K562 (cell line): ENCODE results near the gene PEF1. TPM values are rescaled to one million over a fixed set of nuclear protein-coding genes. Genes with fewer than 3 reads are reported as not detected.

Experiments
- ATAC-seq: fragments of 200-7000 bp; cut with Tn5 transposase; 3 replicates; pipeline ENCODE4 v1.9.1; 2020; ENCODE audit warnings: moderate library complexity
- BruUV-seq: library from RNA; stranded (reverse); fragments of 400-500 nt; replicated peaks from 2 replicates; lab custom pipeline; 2021; lab: Mats Ljungman, UMichigan
- CTCF ChIA-PET: fragments of 300-600 bp; formaldehyde crosslinking; extraction: SDS; loops from one replicate; lab custom pipeline; 2021; ENCODE audit warnings: low intra/inter-chr PET ratio; lab: Yijun Ruan, JAX
- POLR2A ChIA-PET: fragments of 300-600, 350-650 bp; sonication (Branson Sonifier 250); formaldehyde crosslinking; extraction: SDS; loops from one replicate; lab custom pipeline; 2021; ENCODE audit warnings: antibody characterized with exemption, inconsistent platforms; lab: Yijun Ruan, JAX
- DNase-seq, 4 experiments: peaks; one replicate each; pipeline versions ENCODE4 v3.0.0 to v3.0.0-alpha.2; 2011 to 2018; ENCODE audit warnings: low spot score in 3 of 4, mixed read lengths in 3 of 4; ENCODE audit errors: extremely low read depth in 1 of 4
- FAIRE-seq: peaks from 2 replicates; lab custom pipeline; 2011; peaks lifted over from hg19 to GRCh38; lab: Jason Lieb, UNC
- H2AFZ ChIP-seq: 2 replicates; pipeline ENCODE4 v1.6.0; 2011; ENCODE audit warnings: low read depth, low read length, control low read depth, inconsistent platforms
- H3K27ac ChIP-seq: fragments of 200-600 bp; 3 replicates; pipeline ENCODE4 v1.8.0; 2011; ENCODE audit warnings: low read depth, mild to moderate bottlenecking, control low read depth, inconsistent platforms, low read length, moderate library complexity, mixed read lengths; ENCODE audit errors: extremely low read depth
- H3K27me3 ChIP-seq, 2 experiments: fragments of 300-600 bp in 1 of 2; 2 replicates in 1 of 2; 3 replicates in 1 of 2; pipeline versions ENCODE4 v1.6.0 to v1.8.0; 2011; ENCODE audit warnings: inconsistent platforms in 2 of 2, low read length in 2 of 2, mild to moderate bottlenecking in 1 of 2, mixed read lengths in 1 of 2, moderate library complexity in 1 of 2; ENCODE audit not compliant: control insufficient read depth in 2 of 2, insufficient read depth in 2 of 2
- H3K36me3 ChIP-seq: fragments of 300-600 bp; 3 replicates; pipeline ENCODE4 v1.8.0; 2011; ENCODE audit warnings: mild to moderate bottlenecking, low read length, inconsistent platforms; ENCODE audit not compliant: control insufficient read depth, insufficient read depth
- H3K4me1 ChIP-seq, 2 experiments: fragments of 200-600 bp in 1 of 2; replicated peaks in 1 of 2; 2 replicates in 1 of 2; 3 replicates in 1 of 2; pipeline versions ENCODE4 v1.5.1 to v1.8.0; 2011; ENCODE audit warnings: inconsistent platforms in 2 of 2, low read length in 2 of 2, mild to moderate bottlenecking in 1 of 2, mixed read lengths in 1 of 2, moderate library complexity in 1 of 2; ENCODE audit not compliant: control insufficient read depth in 2 of 2, insufficient read depth in 2 of 2
- H3K4me2 ChIP-seq: 2 replicates; pipeline ENCODE4 v1.6.1; 2011; ENCODE audit warnings: low read length, control low read depth, inconsistent platforms, mixed read lengths; ENCODE audit not compliant: insufficient read depth
- H3K4me3 ChIP-seq: fragments of 200-600 bp; sonication (generic), shearing (Covaris generic); 2 replicates; pipeline ENCODE4 v1.5.1; 2016; ENCODE audit warnings: control low read depth, inconsistent platforms
- H3K79me2 ChIP-seq: fragments of 200-600 bp; 3 replicates; pipeline ENCODE4 v1.8.0; 2011; ENCODE audit warnings: low read length, inconsistent platforms; ENCODE audit not compliant: control insufficient read depth, insufficient read depth
- H3K9ac ChIP-seq, 2 experiments: 2 replicates each; pipeline versions ENCODE4 v1.6.0 to v1.6.1; 2011; ENCODE audit warnings: low read depth in 2 of 2, low read length in 2 of 2, control low read depth in 1 of 2, inconsistent platforms in 1 of 2, mild to moderate bottlenecking in 1 of 2, mixed read lengths in 1 of 2; ENCODE audit not compliant: insufficient read depth in 1 of 2
- H3K9me1 ChIP-seq: one replicate; pipeline ENCODE4 v1.6.0; 2011; ENCODE audit warnings: inconsistent platforms, mild to moderate bottlenecking, low read length, moderate library complexity; ENCODE audit not compliant: control insufficient read depth, insufficient read depth
- H3K9me3 ChIP-seq: replicated peaks from 2 replicates; pipeline ENCODE4 v1.5.1; 2011; ENCODE audit warnings: low read depth, low read length, inconsistent platforms; ENCODE audit not compliant: control insufficient read depth, insufficient read depth
- H4K20me1 ChIP-seq: replicated peaks from 2 replicates; pipeline ENCODE4 v1.6.1; 2011; ENCODE audit warnings: low read length, inconsistent platforms, mixed read lengths; ENCODE audit not compliant: control insufficient read depth, insufficient read depth
- CREM ChIP-seq: IDR thresholded peaks from 2 replicates; pipeline ENCODE4 v1.6.1; 2014; ENCODE audit warnings: antibody characterized with exemption, low read depth
- ETS2 ChIP-seq: IDR thresholded peaks from 2 replicates; pipeline ENCODE4 v1.6.1; 2016; ENCODE audit warnings: borderline replicate concordance, missing genetic modification characterization, mild to moderate bottlenecking, moderate library complexity, missing compliant biosample characterization; ENCODE audit not compliant: poor library complexity, severe bottlenecking
- GTF2A2 ChIP-seq: IDR thresholded peaks from 2 replicates; pipeline ENCODE4 v1.6.1; 2016; ENCODE audit warnings: mild to moderate bottlenecking, missing genetic modification characterization, missing compliant biosample characterization
- HLTF ChIP-seq: fragments of 450-650 bp; IDR thresholded peaks from 2 replicates; pipeline ENCODE4 v1.6.1; 2016
- JUND ChIP-seq, 2 experiments: IDR thresholded peaks; 2 replicates in 1 of 2; 3 replicates in 1 of 2; pipeline ENCODE4 v1.6.1; 2011; ENCODE audit warnings: borderline replicate concordance in 2 of 2, low read depth in 2 of 2, low read length in 2 of 2, improper control_type of control experiment in 1 of 2, missing biosample characterization in 1 of 2, missing genetic modification characterization in 1 of 2, missing genetic modification reagents in 1 of 2
- LEF1 ChIP-seq: fragments of 450-650 bp; IDR thresholded peaks from 2 replicates; pipeline ENCODE4 v1.6.1; 2016; ENCODE audit warnings: mild to moderate bottlenecking
- PHB ChIP-seq: fragments of 250-450 bp; sonication (Bioruptor Pico); IDR thresholded peaks from 2 replicates; pipeline ENCODE4 v1.5.0; 2021
- SREBF1 ChIP-seq: fragments of 150-350 bp; IDR thresholded peaks from 2 replicates; pipeline ENCODE4 v1.6.1; 2014; ENCODE audit warnings: antibody characterized with exemption, low read depth, low read length, borderline replicate concordance
- TRIM24 ChIP-seq, 2 experiments: fragments of 450-650 bp; IDR thresholded peaks; 2 replicates each; pipeline ENCODE4 v1.6.1; 2016
- XRCC3 ChIP-seq: fragments of 450-650 bp; IDR thresholded peaks from 2 replicates; pipeline ENCODE4 v1.6.1; 2017; ENCODE audit warnings: mild to moderate bottlenecking, moderate library complexity
- XRCC5 ChIP-seq: fragments of 200-400 bp; formaldehyde crosslinking; IDR thresholded peaks from 2 replicates; pipeline ENCODE4 v1.6.1; 2017; ENCODE audit warnings: low read depth, mild to moderate bottlenecking, low read length
- ZMIZ1 ChIP-seq, 2 experiments: fragments of 150-350 bp in 1 of 2; IDR thresholded peaks; 2 replicates each; pipeline ENCODE4 v1.6.1; 2012 to 2016; ENCODE audit warnings: low read depth in 2 of 2, low read length in 2 of 2, mild to moderate bottlenecking in 1 of 2, moderate library complexity in 1 of 2
- ZNF253 ChIP-seq: fragments of 250-450 bp; sonication (Bioruptor Pico); conservative IDR thresholded peaks from 2 replicates; pipeline ENCODE4 v1.6.1; 2021; ENCODE audit warnings: mild to moderate bottlenecking
- ZNF445 ChIP-seq: fragments of 250-450 bp; sonication (Bioruptor Pico); IDR thresholded peaks from 2 replicates; pipeline ENCODE4 v1.4.0; 2020; ENCODE audit warnings: low read depth, mild to moderate bottlenecking, moderate library complexity
- ZNF589 ChIP-seq: fragments of 200-800 bp; sonication (Bioruptor generic); IDR thresholded peaks from 2 replicates; pipeline ENCODE4 v1.6.1; 2016; ENCODE audit warnings: low read depth, missing genetic modification characterization, missing compliant biosample characterization
- ZNF778 ChIP-seq: fragments of 450-650 bp; formaldehyde crosslinking; IDR thresholded peaks from 2 replicates; pipeline ENCODE4 v1.4.0; 2020; ENCODE audit warnings: mild to moderate bottlenecking, moderate library complexity
- WGBS: fragments of 100-300 bp; shearing (Covaris generic); methylation state at CpG from one replicate; pipeline ENCODE4 v1.1.6; 2016; ENCODE audit warnings: low coverage, mixed read lengths; ENCODE audit not compliant: insufficient coverage; ENCODE audit errors: missing lambda C conversion rate; 5-methylcytosine and 5-hydroxymethylcytosine counted together
- in situ Hi-C: fragments of 300-500 bp; cut with MboI; formaldehyde crosslinking; loops from 4 replicates; pipeline ENCODE4 v1.15.0; 2018; ENCODE audit warnings: inconsistent platforms, mixed read lengths
- intact Hi-C: fragments of 100-400 bp; cut with micrococcal nuclease; formaldehyde crosslinking; loops from 2 replicates; pipeline ENCODE4 v1.14.2; 2022
- polyA plus RNA-seq, 8 experiments: library from polyadenylated mRNA; depleted of rRNA in 4 of 8; stranded (reverse) in 5 of 8; unstranded in 3 of 8; fragments of >200 nt; fragmentation: Nextera tagmentation in 2 of 8; fragmentation: Illumina TruSeq in 1 of 8; extraction: Ambion mirVana in 2 of 8; extraction: Trizol in 1 of 8; gene quantifications; 2 replicates each; pipeline versions ENCODE4 v1.2.1 to v1.2.3, GENCODE V29; 2011 to 2014; ENCODE audit warnings: inconsistent platforms in 1 of 8, missing spikeins in 1 of 8
- total RNA-seq, 7 experiments: library from RNA; depleted of rRNA in 6 of 7; stranded (reverse); fragments of >200 nt in 6 of 7; fragmentation: Illumina TruSeq in 2 of 7; extraction: Trizol in 2 of 7; gene quantifications; 2 replicates each; pipeline versions ENCODE4 v1.2.1 to v1.2.3, GENCODE V29; 2011 to 2021; ENCODE audit warnings: low replicate concordance in 1 of 7
- TF ChIP-seq, protein P1 (sequence below): sonication (generic); formaldehyde crosslinking; IDR thresholded peaks from 2 replicates; pipeline ENCODE4 v1.9.0; 2022; ENCODE audit warnings: mild to moderate bottlenecking, missing genetic modification reagents
- TF ChIP-seq, protein P2 (sequence below): fragments of 200-800 bp; sonication (Bioruptor generic); IDR thresholded peaks from 2 replicates; pipeline ENCODE4 v1.6.1; 2017; ENCODE audit warnings: missing genetic modification characterization, missing compliant biosample characterization

Gene PEF1
- total and polyA plus RNA-seq, 9 of the 15 experiments (the other 6 are each of a cell fraction or from before 2014, with no cell fraction given) = 26.3 to 95.5 (median 61.9) TPM

DNA sequence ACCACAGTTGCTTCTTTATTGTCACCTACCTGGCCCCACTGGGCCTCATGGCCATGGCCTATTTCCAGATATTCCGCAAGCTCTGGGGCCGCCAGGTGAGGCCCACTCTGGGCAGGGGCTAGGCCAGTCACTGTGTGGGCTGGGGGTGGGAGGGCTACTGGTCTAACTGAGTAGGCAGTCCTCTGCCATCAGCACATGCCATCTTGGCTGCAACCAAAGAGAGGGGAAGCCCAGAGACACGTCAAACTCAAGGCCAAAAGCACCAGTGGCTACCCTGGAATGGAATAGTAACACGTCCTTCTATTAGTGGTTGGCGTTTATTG, 23.2 kb downstream of the PEF1 start:
- intact Hi-C loops = no loop called here
- BruUV-seq = no TSS peak
- Histone ChIP-seq H3K27me3 (peaks cover 20 to 35% of the 10 kb centered on the region in 2 experiments), H3K36me3 (no peaks in the 10 kb centered on the region), H3K27ac (no peak overlapping the region), H3K9me3 (no peaks in the 10 kb centered on the region), H3K4me3 (no peak overlapping the region), H3K79me2 (no peaks in the 10 kb centered on the region), H3K4me1 (peaks cover 0 to 19% of the 10 kb centered on the region in 2 experiments; a peak in 2 of 5 replicates), H3K9me1 (no peaks in the 10 kb centered on the region), H4K20me1 (peaks cover 15% of the 10 kb centered on the region), H2AFZ (no peak overlapping the region), H3K4me2 (no peak overlapping the region), H3K9ac (no peak overlapping the region)
- ChIA-PET POLR2A (no interaction called here), CTCF (no interaction called here)
- TF ChIP-seq GTF2A2 (tag) (no peak), PHB (CRISPR knock-in tag) (no peak), ETS2 (tag) (no peak), HLTF (no peak), JUND (IDR thresholded peaks at IDR 0.05; ENCODE audit: borderline replicate concordance, low read depth, low read length) (no peak), JUND (tag; IDR thresholded peaks at IDR 0.05; ENCODE audit: borderline replicate concordance, low read depth, low read length) (no peak), XRCC5 (no peak), ZNF253 (CRISPR knock-in tag) (no peak), LEF1 (no peak), TRIM24 (IDR thresholded peaks at IDR 0.05) (no peak), CREM (no peak), ZNF778 (CRISPR knock-in tag) (no peak), ZMIZ1 (IDR thresholded peaks at IDR 0.05; ENCODE audit: low read depth in 2 of 2, low read length in 2 of 2) (no peak), XRCC3 (no peak), SREBF1 (no peak), ZNF589 (CRISPR knock-in tag) (no peak), ZNF445 (CRISPR knock-in tag) (no peak)
- TF ChIP-seq, protein P1, sequence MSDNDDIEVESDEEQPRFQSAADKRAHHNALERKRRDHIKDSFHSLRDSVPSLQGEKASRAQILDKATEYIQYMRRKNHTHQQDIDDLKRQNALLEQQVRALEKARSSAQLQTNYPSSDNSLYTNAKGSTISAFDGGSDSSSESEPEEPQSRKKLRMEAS (CRISPR knock-in tag) = no peak
- TF ChIP-seq, protein P2, sequence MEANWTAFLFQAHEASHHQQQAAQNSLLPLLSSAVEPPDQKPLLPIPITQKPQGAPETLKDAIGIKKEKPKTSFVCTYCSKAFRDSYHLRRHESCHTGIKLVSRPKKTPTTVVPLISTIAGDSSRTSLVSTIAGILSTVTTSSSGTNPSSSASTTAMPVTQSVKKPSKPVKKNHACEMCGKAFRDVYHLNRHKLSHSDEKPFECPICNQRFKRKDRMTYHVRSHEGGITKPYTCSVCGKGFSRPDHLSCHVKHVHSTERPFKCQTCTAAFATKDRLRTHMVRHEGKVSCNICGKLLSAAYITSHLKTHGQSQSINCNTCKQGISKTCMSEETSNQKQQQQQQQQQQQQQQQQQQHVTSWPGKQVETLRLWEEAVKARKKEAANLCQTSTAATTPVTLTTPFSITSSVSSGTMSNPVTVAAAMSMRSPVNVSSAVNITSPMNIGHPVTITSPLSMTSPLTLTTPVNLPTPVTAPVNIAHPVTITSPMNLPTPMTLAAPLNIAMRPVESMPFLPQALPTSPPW = no peak
- WGBS = 51% methylated on average over 5 of the region's 5 CpGs
- ATAC-seq = no peak
- in situ Hi-C loops = no loop called here
- no peak for FAIRE-seq
- no peak for DNase-seq
